ENCODE data around the gene TOMM20.

- no peak for TF ChIP-seq CTCF (IDR thresholded peaks at IDR 0.05 in 2 of 3, conservative IDR thresholded peaks at IDR 0.05 in 1 of 3; ENCODE audit: insufficient read depth in 2 of 3, low read depth in 1 of 3, low read length in 3 of 3)
- no peak for TF ChIP-seq HDAC2 (IDR thresholded peaks at IDR 0.05)
- TF ChIP-seq TARDBP (IDR thresholded peaks at IDR 0.05) = no peak
- no peak for TF ChIP-seq USF1 (CRISPR knock-in tag; IDR thresholded peaks at IDR 0.05)
- no peak for TF ChIP-seq ZNF24 (IDR thresholded peaks at IDR 0.05)
- TF ChIP-seq SAFB2 (IDR thresholded peaks at IDR 0.05; ENCODE audit: borderline replicate concordance, low read depth, low read length, severe bottlenecking) = no peak
- TF ChIP-seq SIN3A (IDR thresholded peaks at IDR 0.05; ENCODE audit: borderline replicate concordance in 2 of 2, control insufficient read depth in 1 of 2, low read depth in 2 of 2, low read length in 2 of 2) = no peak
- no peak for TF ChIP-seq GTF3C2 (IDR thresholded peaks at IDR 0.05; ENCODE audit: borderline replicate concordance, extremely low read depth, insufficient read length)
- TF ChIP-seq KAT8 (IDR thresholded peaks at IDR 0.05; ENCODE audit: low read depth) = no peak
- TF ChIP-seq JUNB (CRISPR knock-in tag; conservative IDR thresholded peaks at IDR 0.05) = no peak
Measured at GRCh38 chr1:235152235-235152634, 23.6 kb upstream of the TOMM20 start.
